HCT116 (cell line): ENCODE measurements around the gene NEUROG3.

Experiments used
- ATF3 ChIP-seq: IDR thresholded peaks from 2 replicates; pipeline ENCODE4 v1.6.1; 2012
- CEBPB ChIP-seq: IDR thresholded peaks from 2 replicates; pipeline ENCODE4 v1.6.1; 2012; ENCODE audit warnings: low read depth
- EZH2 ChIP-seq: fragments of 200-600 bp; sonication (generic); IDR thresholded peaks from 2 replicates; pipeline ENCODE4 v1.6.1; 2017; ENCODE audit warnings: antibody characterized with exemption, mixed run types
- EZH2phosphoT487 ChIP-seq: fragments of 200-600 bp; IDR thresholded peaks from 2 replicates; pipeline ENCODE4 v1.6.1; 2018; ENCODE audit warnings: antibody characterized with exemption, borderline replicate concordance
- POLR2A ChIP-seq: IDR thresholded peaks from 2 replicates; pipeline ENCODE4 v1.7.0; 2011; ENCODE audit warnings: borderline replicate concordance; ENCODE audit not compliant: insufficient read depth, insufficient read length; ENCODE audit errors: extremely low read depth
- POLR2AphosphoS5 ChIP-seq: IDR thresholded peaks from 2 replicates; pipeline ENCODE4 v1.6.1; 2011; ENCODE audit warnings: mild to moderate bottlenecking, low read depth, low read length, moderate library complexity
- YY1 ChIP-seq: IDR thresholded peaks from 2 replicates; pipeline ENCODE4 v1.6.1; 2011; ENCODE audit warnings: low read length, low read depth, moderate library complexity, mild to moderate bottlenecking; ENCODE audit not compliant: insufficient replicate concordance; ENCODE audit errors: extremely low read depth
- TF ChIP-seq, protein P1 (sequence below), 3 experiments: fragments of 200-600 bp in 1 of 3; sonication (generic) in 1 of 3; IDR thresholded peaks in 2 of 3; conservative IDR thresholded peaks in 1 of 3; 2 replicates each; pipeline ENCODE4 v1.5.1; 2012 to 2017; ENCODE audit warnings: low read depth in 2 of 3, low read length in 2 of 3, antibody characterized with exemption in 1 of 3, borderline replicate concordance in 1 of 3, control low read depth in 1 of 3, mild to moderate bottlenecking in 1 of 3, mixed read lengths in 1 of 3, mixed run types in 1 of 3, moderate library complexity in 1 of 3; ENCODE audit not compliant: insufficient read depth in 1 of 3

- TF ChIP-seq, protein P1, sequence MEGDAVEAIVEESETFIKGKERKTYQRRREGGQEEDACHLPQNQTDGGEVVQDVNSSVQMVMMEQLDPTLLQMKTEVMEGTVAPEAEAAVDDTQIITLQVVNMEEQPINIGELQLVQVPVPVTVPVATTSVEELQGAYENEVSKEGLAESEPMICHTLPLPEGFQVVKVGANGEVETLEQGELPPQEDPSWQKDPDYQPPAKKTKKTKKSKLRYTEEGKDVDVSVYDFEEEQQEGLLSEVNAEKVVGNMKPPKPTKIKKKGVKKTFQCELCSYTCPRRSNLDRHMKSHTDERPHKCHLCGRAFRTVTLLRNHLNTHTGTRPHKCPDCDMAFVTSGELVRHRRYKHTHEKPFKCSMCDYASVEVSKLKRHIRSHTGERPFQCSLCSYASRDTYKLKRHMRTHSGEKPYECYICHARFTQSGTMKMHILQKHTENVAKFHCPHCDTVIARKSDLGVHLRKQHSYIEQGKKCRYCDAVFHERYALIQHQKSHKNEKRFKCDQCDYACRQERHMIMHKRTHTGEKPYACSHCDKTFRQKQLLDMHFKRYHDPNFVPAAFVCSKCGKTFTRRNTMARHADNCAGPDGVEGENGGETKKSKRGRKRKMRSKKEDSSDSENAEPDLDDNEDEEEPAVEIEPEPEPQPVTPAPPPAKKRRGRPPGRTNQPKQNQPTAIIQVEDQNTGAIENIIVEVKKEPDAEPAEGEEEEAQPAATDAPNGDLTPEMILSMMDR (IDR thresholded peaks at IDR 0.05 in 2 of 3, conservative IDR thresholded peaks at IDR 0.05 in 1 of 3; ENCODE audit: borderline replicate concordance in 1 of 3, insufficient read depth in 1 of 3, low read depth in 2 of 3, low read length in 2 of 3), result no peak
- TF ChIP-seq CEBPB (no peak), EZH2 (no peak), YY1 (no peak), POLR2A (no peak), ATF3 (no peak), EZH2phosphoT487 (no peak), POLR2AphosphoS5 (no peak)
Observed at GRCh38 chr10:69567920-69568319, 5.3 kb downstream of the NEUROG3 start.
